ENCODE results near the gene LRRC3. TPM values are rescaled to one million over a fixed set of nuclear protein-coding genes. Genes with fewer than 3 reads are reported as not detected.

Gene LRRC3
- total RNA-seq, 2 experiments from 2014 or later: 2.5 to 2.8 TPM

GRCh38 chr21:44458971-44459711 lies 3.8 kb downstream of the LRRC3 start:
- Mint-ChIP-seq H3K4me1 (ENCODE audit: low read depth) (no peaks in the 10 kb centered on the region), H3K27ac (no peak overlapping the region), H3K36me3 (ENCODE audit: low read depth) (no peaks in the 10 kb centered on the region), H3K4me3 (no peak overlapping the region), H3K27me3 (ENCODE audit: low read depth) (peaks cover 6% of the 10 kb centered on the region), H3K9me3 (no peaks in the 10 kb centered on the region)
- intact Hi-C loops (cut with micrococcal nuclease): loop anchor here (10.0 kb wide), 1 partner anchor 154 kb away; the partner anchor contains the start of gene PFKL
- CTCF ChIA-PET: no interaction called here
- DNase-seq: no peak

- H3K27ac Mint-ChIP-seq: no peak overlapping the region
- H3K27me3 Mint-ChIP-seq (ENCODE audit: low read depth): no peaks in the 10 kb centered on the region
- CTCF ChIA-PET: no interaction called here
- H3K4me1 Mint-ChIP-seq (ENCODE audit: low read depth): no peaks in the 10 kb centered on the region
- H3K9me3 Mint-ChIP-seq: no peaks in the 10 kb centered on the region
- intact Hi-C loops (cut with micrococcal nuclease): loop anchor here (10.0 kb wide), 1 partner anchor 155 kb away; the partner anchor contains the start of gene PFKL
- H3K36me3 Mint-ChIP-seq (ENCODE audit: low read depth): no peaks in the 10 kb centered on the region
- no peak overlapping the region for H3K4me3 Mint-ChIP-seq
- DNase-seq: no peak
Measured at GRCh38 chr21:44459712-44460440, 4.6 kb downstream of the LRRC3 start.

GRCh38 chr21:44460441-44460755 lies 5.1 kb downstream of the LRRC3 start:
- CTCF ChIA-PET: no interaction called here
- DNase-seq: no peak
- intact Hi-C loops (cut with micrococcal nuclease): no loop called here
- Mint-ChIP-seq H3K4me3 (no peak overlapping the region), H3K9me3 (no peaks in the 10 kb centered on the region), H3K36me3 (ENCODE audit: low read depth) (no peaks in the 10 kb centered on the region), H3K4me1 (ENCODE audit: low read depth) (no peaks in the 10 kb centered on the region), H3K27ac (no peak overlapping the region), H3K27me3 (ENCODE audit: low read depth) (no peaks in the 10 kb centered on the region)

- DNase-seq: no peak
- intact Hi-C loops (cut with micrococcal nuclease): no loop called here
- H3K27ac Mint-ChIP-seq: no peak overlapping the region
- CTCF ChIA-PET: no interaction called here
- H3K27me3 Mint-ChIP-seq (ENCODE audit: low read depth): no peaks in the 10 kb centered on the region
- H3K9me3 Mint-ChIP-seq: no peaks in the 10 kb centered on the region
- no peaks in the 10 kb centered on the region for H3K36me3 Mint-ChIP-seq (ENCODE audit: low read depth)
- H3K4me1 Mint-ChIP-seq (ENCODE audit: low read depth): no peaks in the 10 kb centered on the region
- H3K4me3 Mint-ChIP-seq: no peak overlapping the region
Measured at GRCh38 chr21:44461005-44461404, 5.7 kb downstream of the LRRC3 start.

GRCh38 chr21:44461464-44462001 lies 6.2 kb downstream of the LRRC3 start:
- H3K4me3 Mint-ChIP-seq: no peak overlapping the region
- intact Hi-C loops (cut with micrococcal nuclease): no loop called here
- H3K27me3 Mint-ChIP-seq (ENCODE audit: low read depth): no peaks in the 10 kb centered on the region
- CTCF ChIA-PET: no interaction called here
- H3K36me3 Mint-ChIP-seq (ENCODE audit: low read depth): no peaks in the 10 kb centered on the region
- DNase-seq: no peak
- H3K27ac Mint-ChIP-seq: no peak overlapping the region
- H3K9me3 Mint-ChIP-seq: no peaks in the 10 kb centered on the region
- no peaks in the 10 kb centered on the region for H3K4me1 Mint-ChIP-seq (ENCODE audit: low read depth)

- H3K9me3 Mint-ChIP-seq: no peaks in the 10 kb centered on the region
- no peaks in the 10 kb centered on the region for H3K27me3 Mint-ChIP-seq (ENCODE audit: low read depth)
- H3K4me3 Mint-ChIP-seq: no peak overlapping the region
- no peaks in the 10 kb centered on the region for H3K4me1 Mint-ChIP-seq (ENCODE audit: low read depth)
- H3K27ac Mint-ChIP-seq: no peak overlapping the region
- intact Hi-C loops (cut with micrococcal nuclease): no loop called here
- CTCF ChIA-PET: interaction anchor here (0.6 kb wide), 1 partner anchor 865 kb away, joined by 3 read pairs; no protein-coding TSS in a partner anchor
- DNase-seq: no peak
- H3K36me3 Mint-ChIP-seq (ENCODE audit: low read depth): no peaks in the 10 kb centered on the region
Measured at GRCh38 chr21:44462086-44462833, 7.0 kb downstream of the LRRC3 start.

- H3K4me1 Mint-ChIP-seq (ENCODE audit: low read depth): no peaks in the 10 kb centered on the region
- H3K4me3 Mint-ChIP-seq: no peak overlapping the region
- no peaks in the 10 kb centered on the region for H3K9me3 Mint-ChIP-seq
- CTCF ChIA-PET: interaction anchor here (0.6 kb wide), 1 partner anchor 865 kb away, joined by 3 read pairs; no protein-coding TSS in a partner anchor
- DNase-seq: no peak
- intact Hi-C loops (cut with micrococcal nuclease): no loop called here
- H3K27me3 Mint-ChIP-seq (ENCODE audit: low read depth): no peaks in the 10 kb centered on the region
- H3K36me3 Mint-ChIP-seq (ENCODE audit: low read depth): no peaks in the 10 kb centered on the region
- no peak overlapping the region for H3K27ac Mint-ChIP-seq
Measured at GRCh38 chr21:44462834-44463200, 7.5 kb downstream of the LRRC3 start.

GRCh38 chr21:44463724-44464123 lies 8.4 kb downstream of the LRRC3 start:
- Mint-ChIP-seq H3K4me3 (no peak overlapping the region), H3K9me3 (no peaks in the 10 kb centered on the region), H3K4me1 (ENCODE audit: low read depth) (no peaks in the 10 kb centered on the region), H3K27me3 (ENCODE audit: low read depth) (no peaks in the 10 kb centered on the region), H3K27ac (no peak overlapping the region), H3K36me3 (ENCODE audit: low read depth) (no peaks in the 10 kb centered on the region)
- DNase-seq: no peak
- intact Hi-C loops (cut with micrococcal nuclease): no loop called here
- CTCF ChIA-PET: no interaction called here

GRCh38 chr21:44464351-44464750 lies 9.0 kb downstream of the LRRC3 start:
- Mint-ChIP-seq H3K4me3 (no peak overlapping the region), H3K27ac (no peak overlapping the region), H3K9me3 (no peaks in the 10 kb centered on the region), H3K4me1 (ENCODE audit: low read depth) (no peaks in the 10 kb centered on the region), H3K36me3 (ENCODE audit: low read depth) (no peaks in the 10 kb centered on the region), H3K27me3 (ENCODE audit: low read depth) (no peaks in the 10 kb centered on the region)
- DNase-seq: no peak
- CTCF ChIA-PET: no interaction called here
- intact Hi-C loops (cut with micrococcal nuclease): no loop called here

- intact Hi-C loops (cut with micrococcal nuclease): no loop called here
- no peak overlapping the region for H3K4me3 Mint-ChIP-seq
- H3K27ac Mint-ChIP-seq: no peak overlapping the region
- DNase-seq: no peak
- H3K9me3 Mint-ChIP-seq: no peaks in the 10 kb centered on the region
- H3K27me3 Mint-ChIP-seq (ENCODE audit: low read depth): no peaks in the 10 kb centered on the region
- CTCF ChIA-PET: interaction anchor here (0.5 kb wide), 1 partner anchor 48 kb away, joined by 3 read pairs; no protein-coding TSS in a partner anchor
- H3K4me1 Mint-ChIP-seq (ENCODE audit: low read depth): no peaks in the 10 kb centered on the region
- no peaks in the 10 kb centered on the region for H3K36me3 Mint-ChIP-seq (ENCODE audit: low read depth)
Measured at GRCh38 chr21:44466351-44466954, 11.1 kb downstream of the LRRC3 start.

- Mint-ChIP-seq H3K27me3 (ENCODE audit: low read depth) (no peaks in the 10 kb centered on the region), H3K9me3 (no peaks in the 10 kb centered on the region), H3K4me3 (no peak overlapping the region), H3K27ac (no peak overlapping the region), H3K4me1 (ENCODE audit: low read depth) (no peaks in the 10 kb centered on the region), H3K36me3 (ENCODE audit: low read depth) (no peaks in the 10 kb centered on the region)
- DNase-seq: no peak
- intact Hi-C loops (cut with micrococcal nuclease): no loop called here
- CTCF ChIA-PET: no interaction called here
Measured at GRCh38 chr21:44466996-44467858, 11.9 kb downstream of the LRRC3 start.
